Measurements from ENCODE around the gene SLC6A18.

Gene SLC6A18

GRCh38 chr5:1187234-1187949, 37.8 kb upstream of the SLC6A18 start:
- FAIRE-seq = no peak
- no peak for DNase-seq (ENCODE audit: insufficient read length, low spot score)
- no peak for TF ChIP-seq CTCF (IDR thresholded peaks at IDR 0.05; ENCODE audit: insufficient read depth, missing control alignments)

- no peak for FAIRE-seq
- TF ChIP-seq CTCF (IDR thresholded peaks at IDR 0.05; ENCODE audit: insufficient read depth, missing control alignments) = no peak
- no peak for DNase-seq (ENCODE audit: insufficient read length, low spot score)
These were observed 37.2 kb upstream of the SLC6A18 start for GRCh38 chr5:1187950-1188334.

- no peak for DNase-seq (ENCODE audit: insufficient read length, low spot score)
- FAIRE-seq = no peak
- no peak for TF ChIP-seq CTCF (IDR thresholded peaks at IDR 0.05; ENCODE audit: insufficient read depth, missing control alignments)
These were observed 36.7 kb upstream of the SLC6A18 start for GRCh38 chr5:1188464-1188863.

- no peak for TF ChIP-seq CTCF (IDR thresholded peaks at IDR 0.05; ENCODE audit: insufficient read depth, missing control alignments)
- no peak for DNase-seq (ENCODE audit: insufficient read length, low spot score)
- FAIRE-seq = no peak
These were observed 35.9 kb upstream of the SLC6A18 start for GRCh38 chr5:1189269-1189668.

GRCh38 chr5:1190278-1190677, 34.9 kb upstream of the SLC6A18 start:
- TF ChIP-seq CTCF (IDR thresholded peaks at IDR 0.05; ENCODE audit: insufficient read depth, missing control alignments) = no peak
- FAIRE-seq (no peak), DNase-seq (ENCODE audit: insufficient read length, low spot score) (no peak)

- FAIRE-seq (no peak), DNase-seq (ENCODE audit: insufficient read length, low spot score) (no peak)
- TF ChIP-seq CTCF (IDR thresholded peaks at IDR 0.05; ENCODE audit: insufficient read depth, missing control alignments) = no peak
These were observed 34.3 kb upstream of the SLC6A18 start for GRCh38 chr5:1190837-1191239.

GRCh38 chr5:1192971-1193590, 32.1 kb upstream of the SLC6A18 start:
- no peak for FAIRE-seq
- no peak for TF ChIP-seq CTCF (IDR thresholded peaks at IDR 0.05; ENCODE audit: insufficient read depth, missing control alignments)
- no peak for DNase-seq (ENCODE audit: insufficient read length, low spot score)
